T-helper 9 cell (primary cell): ENCODE measurements around the gene LRRC45.

ENCODE experiments used
- DNase-seq: peaks from one replicate; pipeline ENCODE4 v3.0.0-alpha.2; 2020

LRRC45 gene

GRCh38 chr17:82008258-82008940 is 14.7 kb upstream of the LRRC45 start:
- no peak for DNase-seq

- DNase-seq = no peak
Observed at GRCh38 chr17:82008941-82009405, 14.1 kb upstream of the LRRC45 start.

GRCh38 chr17:82009413-82009812 is 13.7 kb upstream of the LRRC45 start:
- no peak for DNase-seq

- DNase-seq = no peak
Observed at GRCh38 chr17:82010575-82011525, 12.3 kb upstream of the LRRC45 start.

GRCh38 chr17:82011617-82012187 is 11.4 kb upstream of the LRRC45 start:
- no peak for DNase-seq

GRCh38 chr17:82012261-82012639 is 10.9 kb upstream of the LRRC45 start:
- DNase-seq = no peak

GRCh38 chr17:82012640-82013295 is 10.3 kb upstream of the LRRC45 start:
- DNase-seq = no peak

- DNase-seq = no peak
Observed at GRCh38 chr17:82013341-82013740, 9.8 kb upstream of the LRRC45 start.

- DNase-seq = no peak
Observed at GRCh38 chr17:82013772-82014321, 9.3 kb upstream of the LRRC45 start.

- DNase-seq = no peak
Observed at GRCh38 chr17:82014432-82014831, 8.7 kb upstream of the LRRC45 start.

- no peak for DNase-seq
Observed at GRCh38 chr17:82014971-82015310, 8.2 kb upstream of the LRRC45 start.

- DNase-seq = no peak
Observed at GRCh38 chr17:82015311-82015971, 7.7 kb upstream of the LRRC45 start.

GRCh38 chr17:82016061-82016874 is 6.8 kb upstream of the LRRC45 start:
- no peak for DNase-seq

GRCh38 chr17:82016875-82017459 is 6.1 kb upstream of the LRRC45 start:
- DNase-seq = no peak

GRCh38 chr17:82017612-82018151 is 5.4 kb upstream of the LRRC45 start:
- DNase-seq = no peak

GRCh38 chr17:82018152-82018988 is 4.7 kb upstream of the LRRC45 start:
- DNase-seq = no peak

GRCh38 chr17:82018989-82019689 is 4.0 kb upstream of the LRRC45 start:
- no peak for DNase-seq

- DNase-seq = peak; percentile 59
Observed at GRCh38 chr17:82019690-82020571, 3.2 kb upstream of the LRRC45 start.
